GM12865 (cell line): ENCODE data around the gene PZP.
"Not testable (repeated sequence)": the region's sequence is repeated elsewhere in the genome, so short reads cannot be mapped to it uniquely, and the experiment has no call there.

Source experiments
- DNase-seq: peaks from one replicate; pipeline ENCODE4 v3.0.0; 2010; ENCODE audit warnings: low read depth
- H3K4me3 ChIP-seq: 2 replicates; pipeline ENCODE4 v1.5.1; 2011; ENCODE audit warnings: mild to moderate bottlenecking, low read depth, low read length, control low read depth
- CTCF ChIP-seq: IDR thresholded peaks from 2 replicates; pipeline ENCODE4 v1.5.1; 2011; ENCODE audit warnings: low read length, control low read depth, low read depth, inconsistent platforms; ENCODE audit not compliant: insufficient read depth; ENCODE audit errors: missing control alignments

PZP gene

GRCh38 chr12:9156119-9156518, 52.1 kb downstream of the PZP start:
- DNase-seq = no peak
- TF ChIP-seq CTCF = no peak
- H3K4me3 ChIP-seq = no peak overlapping the region

- TF ChIP-seq CTCF = peak; percentile 18
- H3K4me3 ChIP-seq = no peak overlapping the region
- no peak for DNase-seq
Measured at GRCh38 chr12:9149372-9149771, 58.8 kb downstream of the PZP start.

- no peak for TF ChIP-seq CTCF
- H3K4me3 ChIP-seq = no peak overlapping the region
- no peak for DNase-seq
Measured at GRCh38 chr12:9148926-9149325, 59.3 kb downstream of the PZP start.

DNA sequence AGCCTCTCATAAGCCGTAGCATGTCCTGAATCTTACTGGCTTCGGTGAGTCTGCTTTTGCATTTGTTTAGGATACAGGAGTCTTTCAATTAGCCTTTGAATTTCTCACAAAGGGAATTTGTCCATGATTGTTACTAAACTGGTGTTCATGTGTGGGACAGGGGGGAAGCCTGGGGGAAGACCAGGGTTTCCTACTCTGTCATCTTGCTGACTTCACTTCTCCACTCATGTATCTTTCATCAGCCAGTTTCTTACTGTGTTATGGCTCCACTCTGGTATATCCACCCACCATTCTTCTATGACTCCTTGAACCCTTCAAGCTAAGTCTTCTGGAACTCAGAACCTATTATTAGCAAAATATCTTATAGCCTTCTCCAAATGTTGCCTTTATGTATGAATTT, 60.7 kb downstream of the PZP start:
- H3K4me3 ChIP-seq = no peak overlapping the region
- DNase-seq = no peak
- no peak for TF ChIP-seq CTCF

DNA sequence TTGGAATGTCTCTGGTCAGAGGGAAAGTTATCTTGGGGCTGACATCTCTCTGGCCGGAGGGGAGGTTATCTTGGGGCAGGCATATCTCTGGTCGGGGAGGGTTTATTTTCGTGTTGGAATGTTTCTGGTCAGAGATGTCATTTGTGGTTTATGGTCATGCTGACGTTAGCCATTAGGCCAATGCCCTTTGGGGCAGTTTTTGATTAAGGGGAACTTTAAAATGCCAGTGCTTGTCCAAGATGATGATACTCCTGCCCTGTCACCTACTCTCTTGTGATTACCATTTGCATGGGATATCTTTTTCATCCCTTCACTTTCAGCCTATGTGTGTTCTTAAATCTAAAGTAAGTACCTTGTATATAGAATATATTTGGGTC, 63.5 kb downstream of the PZP start:
- TF ChIP-seq CTCF = no peak
- H3K4me3 ChIP-seq = no peak overlapping the region
- no peak for DNase-seq

DNA sequence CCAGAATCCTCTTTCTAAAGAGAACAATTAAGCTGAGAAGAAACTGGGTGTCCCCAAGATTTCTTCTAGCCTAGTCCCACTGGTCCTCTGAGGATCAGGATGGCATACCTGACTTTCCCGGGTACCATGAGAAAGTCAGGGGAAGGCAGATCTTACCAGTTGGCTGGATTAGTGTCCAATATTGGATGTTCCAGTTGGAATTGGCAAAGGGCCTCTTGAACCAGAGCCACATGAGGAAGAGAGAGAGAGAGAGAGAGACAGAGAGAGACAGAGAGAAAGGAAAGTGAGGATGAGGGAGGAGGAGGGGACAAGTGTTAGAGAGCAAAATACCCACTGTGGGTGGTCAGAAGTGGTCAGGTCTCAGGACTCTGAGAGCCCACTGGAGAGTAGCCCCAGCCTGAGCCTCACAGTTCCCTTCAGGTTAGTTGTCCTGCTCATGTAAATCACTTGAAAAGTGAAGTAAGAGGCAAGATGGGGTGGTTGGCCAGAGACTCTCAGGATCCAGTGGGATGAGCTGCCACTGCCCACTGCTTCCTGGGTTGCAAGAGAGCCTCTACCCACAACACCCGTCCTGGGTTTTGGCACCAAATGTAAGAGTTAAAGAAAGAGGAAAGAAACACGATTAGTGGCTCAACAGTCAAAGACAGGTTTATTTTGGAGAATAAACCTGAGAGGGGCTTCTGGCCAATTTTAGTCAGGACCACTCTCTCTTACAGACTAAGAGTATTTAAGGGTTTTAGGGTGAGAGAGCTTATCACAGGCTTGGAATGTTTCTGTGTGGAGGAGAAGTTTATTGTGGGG, 64.1 kb downstream of the PZP start:
- TF ChIP-seq CTCF = no peak
- no peak for DNase-seq

DNA sequence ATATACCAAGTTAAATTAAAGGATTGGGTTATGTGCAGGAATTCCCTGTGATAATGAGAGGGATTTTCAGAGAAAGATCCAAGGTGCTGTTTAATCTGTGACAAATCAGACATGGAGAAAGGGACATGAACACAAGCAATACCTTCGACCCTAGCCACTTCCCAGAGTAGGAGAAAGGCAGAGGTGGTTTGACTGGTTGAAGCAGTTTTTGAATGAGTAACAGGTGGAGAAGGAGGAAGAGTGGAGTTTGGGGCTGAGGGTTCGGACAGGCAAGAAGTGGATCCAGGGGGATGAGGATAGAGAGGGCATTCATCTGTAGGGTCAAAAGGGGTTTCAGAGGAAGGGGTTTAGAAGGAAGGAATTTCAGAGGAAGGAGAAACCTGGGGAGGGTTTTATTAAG, 65.1 kb downstream of the PZP start:
- no peak for DNase-seq
- TF ChIP-seq CTCF = no peak
- no peak overlapping the region for H3K4me3 ChIP-seq

More for the DNA sequence above, 64.1 kb downstream of the PZP start:
- no peak overlapping the region for H3K4me3 ChIP-seq

- DNase-seq = not testable (repeated sequence)
Measured at GRCh38 chr12:9139588-9140290, 68.5 kb downstream of the PZP start.

More at GRCh38 chr12:9139588-9140290, 68.5 kb downstream of the PZP start:
- not testable (repeated sequence) for H3K4me3 ChIP-seq
